Nephron progenitor cell (in vitro differentiated cells): ENCODE results near the gene LPCAT4.
A peak's percentile ranks its signal among the peaks of the same experiment; 100 is the strongest.

Source experiments
- DNase-seq: peaks from one replicate; pipeline ENCODE4 v3.0.0; 2021
- H3K27ac Mint-ChIP-seq: 2 replicates; pipeline ENCODE4 v1.8.0; 2021; ENCODE audit warnings: mild to moderate bottlenecking, moderate library complexity, mixed read lengths
- H3K27me3 Mint-ChIP-seq: 2 replicates; pipeline ENCODE4 v1.8.0; 2021; ENCODE audit warnings: mild to moderate bottlenecking, low read depth, mixed read lengths; ENCODE audit not compliant: poor library complexity
- H3K36me3 Mint-ChIP-seq: 2 replicates; pipeline ENCODE4 v1.8.0; 2021; ENCODE audit warnings: low read depth, mixed read lengths
- H3K4me1 Mint-ChIP-seq: 2 replicates; pipeline ENCODE4 v1.8.0; 2021; ENCODE audit warnings: mixed read lengths
- H3K4me3 Mint-ChIP-seq: 2 replicates; pipeline ENCODE4 v1.8.0; 2021; ENCODE audit warnings: mild to moderate bottlenecking, moderate library complexity, mixed read lengths
- H3K9me3 Mint-ChIP-seq: 2 replicates; pipeline ENCODE4 v1.8.0; 2021; ENCODE audit warnings: mild to moderate bottlenecking, moderate library complexity, mixed read lengths
- TF ChIP-seq, protein P1 (sequence below): fragments of 200-600 bp; sonication (generic); IDR thresholded peaks from 2 replicates; pipeline ENCODE4 v1.5.0; 2021; ENCODE audit warnings: antibody characterized with exemption

LPCAT4 gene

DNA sequence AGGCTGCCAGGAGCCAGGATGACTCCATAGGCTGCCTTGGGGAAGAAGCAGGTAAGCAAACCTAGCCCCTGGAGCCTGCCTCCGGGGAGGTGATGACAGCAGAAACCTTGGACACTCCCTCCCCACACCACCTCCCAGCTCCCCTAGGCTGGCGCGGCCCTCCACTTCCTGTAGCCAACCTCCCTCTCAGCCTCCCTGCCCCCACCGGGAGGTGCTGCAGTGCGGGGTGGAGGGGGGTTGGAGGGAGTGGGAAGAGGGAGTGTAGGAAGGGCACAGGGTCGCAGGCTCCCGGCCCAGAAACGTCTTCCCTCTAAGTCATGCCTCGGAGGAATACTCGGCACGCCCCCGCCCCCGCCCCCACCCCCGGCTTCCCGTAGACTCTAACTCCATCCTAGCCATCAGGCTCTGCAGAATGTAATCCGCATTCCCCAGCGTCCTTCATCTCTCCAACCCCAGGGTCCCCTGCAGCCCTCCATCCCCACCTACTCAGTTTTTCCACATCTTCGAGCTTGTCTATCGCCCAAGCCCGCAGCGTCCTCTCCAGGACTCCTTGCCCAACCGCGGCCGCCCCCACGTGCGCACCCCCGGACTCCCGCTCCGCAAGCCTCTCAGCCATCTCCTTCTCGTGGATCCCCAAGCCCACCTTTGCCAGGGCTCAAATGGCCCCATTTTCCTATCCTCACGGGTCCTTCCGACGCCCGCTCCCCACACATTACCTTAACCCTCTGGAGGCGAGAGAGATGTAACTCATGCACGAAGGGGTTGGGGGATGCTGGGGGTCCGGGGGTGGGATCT, 528 bp downstream of the LPCAT4 start:
- Mint-ChIP-seq H3K4me1 (peaks cover 46% of the 10 kb centered on the region), H3K9me3 (peaks cover under 1% of the 10 kb centered on the region)

DNA sequence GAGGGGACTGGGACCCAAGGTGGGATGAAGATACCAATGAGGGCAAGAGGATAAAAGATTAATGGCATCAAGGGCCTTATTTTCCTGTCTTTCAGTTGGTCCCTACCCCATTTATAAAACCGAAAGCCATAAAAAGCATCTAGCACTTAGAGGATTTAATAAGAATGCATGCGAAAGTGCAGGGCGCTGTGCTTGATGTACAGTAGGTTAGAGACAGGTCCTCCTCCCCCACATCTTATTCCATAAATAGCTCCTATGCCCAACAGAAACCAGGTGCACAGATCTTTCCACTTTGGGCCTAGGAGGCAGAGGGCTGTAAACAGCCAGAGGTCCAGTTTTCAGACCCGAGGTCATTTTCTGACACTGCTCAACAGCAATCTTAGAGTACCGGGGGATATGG, 1.2 kb downstream of the LPCAT4 start:
- no peak for DNase-seq
- H3K36me3 Mint-ChIP-seq, result peaks cover 25% of the 10 kb centered on the region
- H3K4me1 Mint-ChIP-seq, result peaks cover 46% of the 10 kb centered on the region
- H3K27me3 Mint-ChIP-seq, result no peaks in the 10 kb centered on the region
- H3K4me3 Mint-ChIP-seq, result peak overlapping the region; percentile 95
- H3K9me3 Mint-ChIP-seq, result no peaks in the 10 kb centered on the region
- H3K27ac Mint-ChIP-seq, result no peak overlapping the region
- TF ChIP-seq, protein P1, sequence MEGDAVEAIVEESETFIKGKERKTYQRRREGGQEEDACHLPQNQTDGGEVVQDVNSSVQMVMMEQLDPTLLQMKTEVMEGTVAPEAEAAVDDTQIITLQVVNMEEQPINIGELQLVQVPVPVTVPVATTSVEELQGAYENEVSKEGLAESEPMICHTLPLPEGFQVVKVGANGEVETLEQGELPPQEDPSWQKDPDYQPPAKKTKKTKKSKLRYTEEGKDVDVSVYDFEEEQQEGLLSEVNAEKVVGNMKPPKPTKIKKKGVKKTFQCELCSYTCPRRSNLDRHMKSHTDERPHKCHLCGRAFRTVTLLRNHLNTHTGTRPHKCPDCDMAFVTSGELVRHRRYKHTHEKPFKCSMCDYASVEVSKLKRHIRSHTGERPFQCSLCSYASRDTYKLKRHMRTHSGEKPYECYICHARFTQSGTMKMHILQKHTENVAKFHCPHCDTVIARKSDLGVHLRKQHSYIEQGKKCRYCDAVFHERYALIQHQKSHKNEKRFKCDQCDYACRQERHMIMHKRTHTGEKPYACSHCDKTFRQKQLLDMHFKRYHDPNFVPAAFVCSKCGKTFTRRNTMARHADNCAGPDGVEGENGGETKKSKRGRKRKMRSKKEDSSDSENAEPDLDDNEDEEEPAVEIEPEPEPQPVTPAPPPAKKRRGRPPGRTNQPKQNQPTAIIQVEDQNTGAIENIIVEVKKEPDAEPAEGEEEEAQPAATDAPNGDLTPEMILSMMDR, result no peak

More for the DNA sequence above, 528 bp downstream of the LPCAT4 start:
- H3K4me3 Mint-ChIP-seq, result peak overlapping the region; percentile 95
- peak; percentile 79 for DNase-seq
- peak overlapping the region; percentile 97 for H3K27ac Mint-ChIP-seq
- TF ChIP-seq, protein P1, result no peak
- H3K36me3 Mint-ChIP-seq, result peaks cover 20% of the 10 kb centered on the region
- H3K27me3 Mint-ChIP-seq, result no peaks in the 10 kb centered on the region

DNA sequence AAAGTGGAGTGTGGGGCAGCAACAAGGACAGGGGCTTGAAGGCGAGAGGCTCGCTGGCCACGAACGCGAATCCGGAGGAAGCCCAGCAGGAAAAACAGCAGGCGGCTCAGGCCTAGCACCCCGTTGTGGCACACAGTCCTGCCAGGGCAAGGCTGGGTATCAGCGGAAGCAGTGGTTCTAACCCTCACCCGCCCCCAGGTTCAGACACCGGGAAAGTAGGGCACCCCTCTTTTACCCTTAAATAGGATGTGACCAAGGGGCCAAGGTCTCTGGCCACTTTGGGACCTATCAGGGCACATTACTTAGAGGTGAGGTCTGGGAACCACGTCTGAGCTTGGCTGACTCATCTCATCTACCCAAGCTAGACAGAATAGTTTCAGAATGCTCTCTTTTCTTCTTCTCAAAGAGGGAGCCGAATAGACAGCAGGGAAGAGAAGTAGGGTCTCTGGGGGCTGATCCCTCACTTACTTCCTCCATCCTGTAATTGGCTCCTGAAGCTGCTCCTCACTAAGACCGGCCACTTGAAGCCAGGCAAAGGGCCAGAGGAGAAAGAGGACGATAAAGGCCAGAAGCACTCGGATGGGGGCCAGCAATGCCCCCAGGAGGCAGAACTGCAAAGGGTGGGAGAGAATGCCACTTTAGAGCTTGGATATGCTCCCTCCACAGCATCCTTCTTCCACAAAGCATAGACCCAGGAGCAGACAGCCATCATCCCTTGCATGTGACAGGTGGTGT, 1.7 kb downstream of the LPCAT4 start:
- H3K4me3 Mint-ChIP-seq, result peak overlapping the region; percentile 95
- H3K9me3 Mint-ChIP-seq, result no peaks in the 10 kb centered on the region
- H3K27me3 Mint-ChIP-seq, result no peaks in the 10 kb centered on the region
- peaks cover 43% of the 10 kb centered on the region for H3K4me1 Mint-ChIP-seq
- no peak for DNase-seq
- no peak overlapping the region for H3K27ac Mint-ChIP-seq
- peaks cover 25% of the 10 kb centered on the region for H3K36me3 Mint-ChIP-seq
- TF ChIP-seq, protein P1, result no peak

DNA sequence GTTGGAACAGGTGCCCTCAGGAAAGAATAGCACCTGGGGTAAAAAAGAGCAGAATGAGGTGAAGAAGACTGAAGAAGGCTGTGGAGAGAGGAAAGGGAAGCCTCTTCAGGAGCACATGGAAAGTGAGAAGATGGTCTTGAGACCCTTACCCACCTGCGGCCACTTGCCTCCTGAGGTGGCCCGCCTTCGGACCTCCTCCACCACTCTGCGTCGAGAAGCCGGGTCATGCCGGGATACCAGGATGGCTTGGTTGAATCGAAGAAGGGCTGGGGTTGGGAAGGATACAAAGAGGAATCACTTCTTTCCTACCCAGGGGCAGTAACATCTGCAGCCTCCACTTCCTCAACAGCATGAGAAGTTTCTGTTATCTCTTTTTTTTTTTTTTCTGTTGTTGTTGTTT, 3.0 kb downstream of the LPCAT4 start:
- peaks cover 38% of the 10 kb centered on the region for H3K4me1 Mint-ChIP-seq
- no peak overlapping the region for H3K4me3 Mint-ChIP-seq
- no peak for DNase-seq
- no peak overlapping the region for H3K27ac Mint-ChIP-seq
- H3K27me3 Mint-ChIP-seq, result peaks cover 1% of the 10 kb centered on the region
- peaks cover 28% of the 10 kb centered on the region for H3K36me3 Mint-ChIP-seq
- TF ChIP-seq, protein P1, result no peak
- no peaks in the 10 kb centered on the region for H3K9me3 Mint-ChIP-seq

DNA sequence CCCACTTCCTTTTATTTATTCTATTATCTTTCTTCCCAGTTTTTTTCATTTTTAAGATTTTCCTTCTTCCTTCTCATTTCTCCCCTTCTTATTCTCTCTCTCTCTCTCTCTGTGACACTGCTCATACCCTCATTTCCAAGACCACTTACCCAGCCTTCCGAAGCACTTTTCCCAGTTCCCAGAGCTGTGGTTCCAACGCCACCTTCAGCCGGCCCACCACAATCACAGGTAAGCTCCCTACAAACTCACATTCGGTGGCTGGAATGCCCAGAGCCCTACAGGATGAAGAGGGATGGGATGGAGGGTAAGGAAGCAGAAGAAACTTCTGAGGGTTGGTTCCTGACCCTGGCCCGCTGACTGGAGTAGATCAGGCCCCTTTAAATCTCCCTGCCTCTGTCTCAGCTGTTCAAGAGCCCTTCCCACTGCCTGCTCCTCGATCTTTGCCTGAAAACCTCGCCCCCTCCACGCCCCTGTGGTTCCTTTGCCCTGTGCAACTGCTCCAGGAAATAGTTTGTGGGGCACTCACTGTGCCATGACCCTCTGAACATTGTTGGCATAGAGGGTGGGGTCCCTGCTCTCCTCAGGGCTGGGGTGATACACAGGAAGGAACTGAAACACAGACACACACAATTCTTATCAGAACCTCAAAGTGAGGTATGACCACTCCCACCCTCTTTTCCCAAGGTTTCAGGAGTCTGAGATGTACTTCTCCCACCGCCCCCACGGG, 4.8 kb downstream of the LPCAT4 start:
- Mint-ChIP-seq H3K9me3 (no peaks in the 10 kb centered on the region), H3K27ac (peak overlapping the region; percentile 92), H3K4me1 (peaks cover 29% of the 10 kb centered on the region), H3K4me3 (no peak overlapping the region), H3K27me3 (peaks cover 3% of the 10 kb centered on the region), H3K36me3 (peaks cover 36% of the 10 kb centered on the region)
- TF ChIP-seq, protein P1, result no peak
- DNase-seq, result no peak
